Activated naive CD4-positive, alpha-beta T cell treated with anti-CD3 and anti-CD28 coated beads, Interleukin-2, amount 50 U/mL, for 72 hours (primary cell): ENCODE results near the gene NGRN. TPM values are rescaled to one million over a fixed set of nuclear protein-coding genes. Genes with fewer than 3 reads are reported as not detected.
"Not testable (repeated sequence)": the region's sequence is repeated elsewhere in the genome, so short reads cannot be mapped to it uniquely, and the experiment has no call there.

Experiments
- ATAC-seq, 2 donors: fragments of 150-1000 bp; cut with Tn5 transposase; 2 replicates each; pipeline ENCODE4 v1.10.0; 2021; ENCODE audit warnings: mild to moderate bottlenecking in 2 of 2, moderate library complexity in 2 of 2
- DNase-seq, 2 donors: peaks; one replicate each; pipeline ENCODE4 v3.0.0; 2021 to 2022; ENCODE audit warnings: low spot score in 2 of 2
- H3K27ac Mint-ChIP-seq, 2 donors: one replicate each; pipeline ENCODE4 v1.8.0; 2022; ENCODE audit warnings: mild to moderate bottlenecking in 2 of 2, mixed read lengths in 2 of 2
- H3K36me3 Mint-ChIP-seq, 2 donors: one replicate each; pipeline ENCODE4 v1.8.0; 2022; ENCODE audit warnings: mixed read lengths in 2 of 2
- H3K9me3 Mint-ChIP-seq, 2 donors: one replicate each; pipeline ENCODE4 v1.8.0; 2022; ENCODE audit warnings: mixed read lengths in 2 of 2
- total RNA-seq, 2 donors: library from RNA; stranded (reverse); gene quantifications; one replicate each; pipeline ENCODE4 v1.2.3, GENCODE V29; 2022

Gene NGRN
- total RNA-seq, 2 donors from 2014 or later: 17.8 to 36.2 TPM

DNA sequence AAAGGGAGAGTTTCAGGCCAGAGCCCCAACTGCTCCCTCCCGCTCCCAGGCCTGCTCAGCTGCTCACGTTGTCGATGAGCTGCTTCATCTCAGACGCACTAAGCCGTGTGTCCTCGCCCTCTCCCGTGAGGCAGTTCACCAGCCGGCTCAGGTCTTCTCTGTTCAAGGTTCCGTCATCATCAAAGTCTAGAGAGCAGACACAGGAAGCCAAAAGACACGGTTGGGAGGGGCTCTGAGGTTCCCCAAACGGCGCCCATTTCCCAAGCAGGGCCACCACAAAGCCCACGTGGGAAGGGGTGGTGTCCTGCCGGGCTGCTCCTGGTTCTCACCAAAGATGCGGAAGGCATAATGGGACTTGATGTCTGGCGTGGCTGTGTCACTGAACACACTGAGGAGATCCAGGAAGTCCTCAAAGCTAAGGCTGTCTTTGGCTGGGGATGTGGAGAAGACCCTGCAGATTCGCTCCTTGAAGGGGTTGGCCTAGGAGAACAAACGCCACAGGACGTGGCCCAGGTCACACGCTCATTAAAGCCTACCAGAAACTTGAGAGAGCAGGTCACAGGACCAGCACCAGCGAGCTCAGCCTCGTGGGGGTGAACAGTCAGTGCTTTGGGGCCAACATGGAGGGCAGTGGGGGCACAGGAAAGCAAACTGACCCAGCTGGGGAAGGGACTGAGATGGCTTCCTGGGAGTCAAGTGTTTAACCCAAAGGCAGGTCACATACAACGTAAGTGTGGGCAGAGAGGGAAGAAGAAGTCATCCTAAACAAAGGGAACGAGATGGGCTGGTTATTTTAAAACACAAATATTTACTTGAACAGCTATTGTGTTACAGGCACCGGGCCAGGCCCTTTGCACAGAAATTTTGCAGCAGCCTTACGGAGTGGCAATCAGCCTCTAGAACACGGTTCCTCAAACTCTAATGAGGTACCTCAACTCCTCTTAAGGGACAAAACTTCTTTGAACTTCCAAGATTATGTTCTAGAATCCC, 34.1 kb upstream of the NGRN start:
- H3K36me3 Mint-ChIP-seq: peaks cover 29 to 36% of the 10 kb centered on the region in 2 donors
- peak; percentile 44 to 59 for ATAC-seq
- peak; percentile 57 to 84 for DNase-seq

DNA sequence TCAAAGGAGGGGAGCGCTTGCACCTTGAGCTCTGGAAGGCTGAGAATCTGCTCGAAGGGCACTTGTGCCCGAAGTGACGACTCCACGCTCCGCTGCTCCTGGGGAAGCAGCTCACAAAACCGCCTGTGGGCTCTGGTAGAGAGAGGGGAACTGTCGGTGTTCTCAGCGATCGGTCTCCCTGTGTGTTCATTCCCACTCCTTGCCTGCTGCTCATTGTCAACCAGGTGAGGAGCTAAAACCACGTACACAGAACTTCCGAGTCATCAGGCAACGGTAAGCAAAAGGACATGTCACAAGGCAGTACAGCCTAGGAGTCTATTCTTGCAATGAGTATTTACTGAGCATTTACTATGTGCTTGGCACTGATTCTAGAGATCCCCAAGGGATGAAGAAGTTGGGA, 33.3 kb upstream of the NGRN start:
- DNase-seq (no peak), ATAC-seq (no peak)
- peaks cover 29 to 36% of the 10 kb centered on the region in 2 donors for H3K36me3 Mint-ChIP-seq
- H3K9me3 Mint-ChIP-seq: no peaks in the 10 kb centered on the region
- peak overlapping the region; percentile 76 to 85 for H3K27ac Mint-ChIP-seq

More for the DNA sequence above, 34.1 kb upstream of the NGRN start:
- no peaks in the 10 kb centered on the region for H3K9me3 Mint-ChIP-seq
- peak overlapping the region; percentile 85 to 99 for H3K27ac Mint-ChIP-seq

DNA sequence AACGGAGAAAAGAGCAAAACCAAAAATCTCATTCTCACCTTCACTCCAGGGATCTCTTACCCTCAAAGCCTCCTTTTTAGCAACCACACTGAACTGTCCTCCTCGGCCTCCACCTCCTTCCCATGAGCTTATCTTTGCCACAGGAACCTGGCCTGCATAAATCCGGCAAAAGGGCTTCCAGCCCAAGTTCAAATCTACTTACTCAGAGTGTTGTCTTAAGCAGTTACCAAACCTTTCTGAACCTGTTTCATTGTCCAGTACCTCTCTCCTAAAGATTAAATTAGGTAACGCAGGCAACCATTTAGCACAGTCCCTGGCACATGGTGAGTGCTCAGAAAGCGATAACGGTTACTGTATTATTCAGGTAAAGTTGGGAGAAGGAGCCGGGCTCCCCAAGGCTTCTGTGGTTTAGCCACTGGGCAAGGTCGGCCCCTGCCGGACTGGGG, 32.5 kb upstream of the NGRN start:
- Mint-ChIP-seq H3K9me3 (no peaks in the 10 kb centered on the region), H3K36me3 (peaks cover 29 to 36% of the 10 kb centered on the region in 2 donors), H3K27ac (peak overlapping the region; percentile 76 to 85)
- no peak for DNase-seq
- ATAC-seq: no peak

DNA sequence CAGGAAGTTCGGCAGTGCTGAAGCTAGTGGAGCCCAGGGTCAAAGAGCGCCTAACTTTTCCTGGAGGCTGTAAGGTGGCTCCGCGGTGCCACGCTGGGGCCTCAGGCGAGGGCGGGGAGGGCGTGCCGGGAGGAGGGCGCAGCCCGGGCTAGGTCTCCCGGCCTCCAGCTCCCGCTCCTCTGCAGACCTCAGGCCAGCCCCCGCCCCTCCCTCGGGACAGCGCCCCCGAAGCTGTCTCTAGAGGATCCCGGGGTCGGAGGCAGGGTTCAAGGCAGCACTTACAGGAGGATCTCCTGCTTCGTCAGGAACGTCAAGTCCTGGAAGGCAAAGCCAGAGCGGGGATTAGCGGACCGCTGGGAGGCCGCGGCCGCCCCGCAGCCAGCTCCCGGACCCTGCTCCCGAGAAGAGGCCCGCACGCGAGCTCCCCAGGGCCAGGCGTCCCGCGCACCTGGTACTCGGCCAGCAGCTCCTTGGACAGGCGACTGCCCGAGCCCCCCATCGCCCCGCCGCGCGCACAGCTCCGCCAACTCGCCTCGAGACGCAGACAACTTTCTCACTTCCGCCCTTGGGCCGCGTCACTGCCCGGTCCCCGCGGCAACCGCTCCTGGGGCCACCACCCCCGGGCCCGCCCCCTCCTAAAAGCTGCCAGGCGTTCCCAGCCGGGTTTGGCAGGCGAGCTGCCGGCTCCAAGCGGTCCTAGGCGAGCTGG, 31.9 kb upstream of the NGRN start, which contains the start of gene CIB1:
CIB1 (minus strand) TSS at position 555 of the 709 bp plus-strand sequence; CDS start at position 499, 56 bp downstream.
- ATAC-seq (peak; percentile 87 to 91), DNase-seq (peak; percentile 97 to 98)
- H3K27ac Mint-ChIP-seq: peak within 1 kb of the TSS; percentile 85 to 95
- H3K9me3 Mint-ChIP-seq: no peaks in the 10 kb centered on the region
- H3K36me3 Mint-ChIP-seq: peaks cover 29 to 36% of the 10 kb centered on the region in 2 donors

DNA sequence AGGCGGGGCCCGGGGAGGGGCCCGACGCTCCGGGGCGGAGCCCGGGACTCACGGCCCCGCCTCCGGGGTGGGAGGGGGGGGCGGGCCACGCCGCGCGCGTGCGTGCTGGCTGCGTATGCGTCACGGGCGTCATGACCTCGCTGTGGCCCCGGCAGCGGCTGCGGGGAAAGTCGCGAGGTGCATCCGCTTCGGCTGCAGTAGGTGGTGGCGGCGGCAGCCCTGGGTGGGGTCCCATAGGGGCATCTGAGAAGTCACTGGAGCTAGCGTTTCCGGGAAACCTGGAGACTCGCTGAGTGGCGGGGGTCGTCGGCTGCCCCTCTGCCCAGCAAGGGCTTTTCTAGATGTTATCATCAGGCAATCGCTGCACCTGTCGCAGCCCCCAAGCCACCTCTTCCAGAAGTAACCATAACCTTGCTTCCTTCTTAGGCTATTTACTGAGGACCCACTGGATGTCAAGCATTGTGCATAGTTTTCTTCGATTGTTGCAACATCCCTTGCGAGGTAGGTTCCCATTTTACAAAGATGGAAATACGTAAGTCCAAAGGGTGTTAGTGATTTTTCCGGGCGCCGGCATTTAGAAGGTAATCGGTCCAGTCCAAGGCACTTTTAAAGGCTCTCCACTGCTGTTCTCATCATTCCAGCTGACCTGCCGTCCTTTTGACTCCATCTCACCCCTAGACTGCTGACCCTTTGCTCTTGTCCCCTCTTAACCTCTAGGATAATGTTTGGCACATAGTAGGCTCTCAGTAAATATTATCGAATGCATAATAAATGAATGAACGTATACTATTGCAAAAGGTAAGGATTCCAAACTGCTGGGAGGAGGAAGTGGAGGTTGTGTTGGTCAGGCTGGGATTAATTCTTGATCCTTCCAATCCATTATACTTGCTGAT, 31.1 kb upstream of the NGRN start, which contains the start of gene GDPGP1:
GDPGP1 (plus strand) TSS at position 114 of the 893 bp plus-strand sequence. CDS start 6,700 bp downstream, outside the sequence.
- no peaks in the 10 kb centered on the region for H3K9me3 Mint-ChIP-seq
- H3K27ac Mint-ChIP-seq: peak within 1 kb of the TSS; percentile 85 to 95
- ATAC-seq: peak in 1 of 2 donors; percentile 68
- peaks cover 29 to 36% of the 10 kb centered on the region in 2 donors for H3K36me3 Mint-ChIP-seq
- DNase-seq: no peak

DNA sequence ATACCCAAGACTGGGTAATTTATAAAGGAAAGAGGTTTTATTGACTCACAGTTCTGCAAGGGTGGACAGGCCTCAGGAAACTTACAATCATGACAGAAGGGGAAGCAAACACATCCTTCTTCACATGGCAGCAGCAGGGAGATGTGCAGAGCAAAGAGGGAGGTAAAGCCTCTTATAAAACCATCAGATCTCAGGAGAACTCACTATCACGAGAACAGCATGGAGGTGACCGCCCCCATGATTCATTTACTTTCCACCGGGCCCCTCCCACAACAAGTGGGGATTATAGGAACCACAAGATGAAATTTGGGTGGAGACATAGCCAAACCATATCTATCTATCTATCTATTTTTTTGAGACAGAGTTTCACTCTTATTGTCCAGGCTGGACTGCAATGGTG, 26.1 kb upstream of the NGRN start:
- ATAC-seq: no peak
- no peaks in the 10 kb centered on the region for H3K9me3 Mint-ChIP-seq
- no peak for DNase-seq
- peaks cover 5 to 8% of the 10 kb centered on the region in 2 donors for H3K36me3 Mint-ChIP-seq
- peak overlapping the region in 1 of 2 donors; percentile 16 for H3K27ac Mint-ChIP-seq

DNA sequence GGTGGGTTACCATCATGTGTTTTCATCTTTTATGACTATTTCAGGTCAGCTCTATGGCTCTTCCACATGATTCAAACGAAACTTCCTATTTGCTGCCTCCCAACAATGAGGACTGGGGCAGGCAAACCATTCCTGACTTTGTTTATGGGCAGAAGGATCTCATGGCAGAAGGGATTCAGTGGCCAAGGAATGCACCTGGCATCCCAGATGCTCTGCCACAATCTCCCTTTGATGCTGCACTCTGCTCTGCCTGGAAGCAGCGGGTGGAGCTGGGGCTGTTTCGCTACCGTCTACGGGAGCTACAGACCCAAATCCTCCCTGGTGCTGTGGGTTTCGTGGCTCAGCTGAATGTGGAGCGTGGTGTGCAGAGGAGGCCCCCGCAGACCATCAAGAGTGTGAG, 24.6 kb upstream of the NGRN start:
- no peaks in the 10 kb centered on the region for H3K36me3 Mint-ChIP-seq

DNA sequence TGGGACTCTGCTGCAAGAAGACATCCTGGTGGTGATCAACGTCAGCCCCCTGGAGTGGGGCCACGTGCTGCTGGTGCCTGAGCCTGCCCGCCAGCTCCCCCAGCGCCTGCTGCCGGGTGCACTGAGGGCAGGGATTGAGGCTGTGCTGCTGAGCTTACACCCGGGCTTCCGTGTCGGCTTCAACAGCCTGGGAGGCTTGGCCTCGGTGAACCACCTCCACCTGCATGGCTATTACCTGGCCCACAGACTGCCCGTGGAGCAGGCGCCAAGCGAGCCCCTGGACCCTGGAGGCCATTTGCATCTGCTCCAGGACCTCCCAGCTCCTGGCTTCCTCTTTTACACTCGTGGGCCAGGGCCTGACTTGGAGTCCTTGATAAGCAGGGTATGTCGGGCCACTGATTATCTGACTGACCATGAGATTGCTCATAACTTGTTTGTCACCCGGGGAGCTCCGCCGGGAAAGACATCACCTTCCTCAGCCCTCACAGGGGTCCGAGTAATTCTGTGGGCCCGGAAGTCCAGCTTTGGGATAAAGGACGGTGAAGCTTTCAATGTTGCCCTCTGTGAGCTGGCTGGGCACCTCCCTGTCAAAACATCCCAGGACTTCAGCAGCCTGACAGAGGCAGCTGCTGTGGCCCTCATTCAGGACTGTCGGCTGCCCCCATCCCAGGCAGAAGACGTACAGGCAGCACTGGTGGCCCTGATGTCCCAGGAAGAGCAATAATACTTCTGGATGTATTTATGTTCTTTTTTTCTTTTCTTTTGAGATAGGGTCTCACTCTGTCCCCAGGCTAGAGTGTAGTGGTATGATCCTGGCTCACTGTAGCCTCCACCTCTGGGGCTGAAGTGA, 23.9 kb upstream of the NGRN start:
- ATAC-seq (no peak), DNase-seq (no peak)
- H3K27ac Mint-ChIP-seq: peak overlapping the region in 1 of 2 donors; percentile 79
- no peaks in the 10 kb centered on the region for H3K36me3 Mint-ChIP-seq
- H3K9me3 Mint-ChIP-seq: no peaks in the 10 kb centered on the region

More for the DNA sequence above, 24.6 kb upstream of the NGRN start:
- peak overlapping the region in 1 of 2 donors; percentile 9 for H3K27ac Mint-ChIP-seq
- no peaks in the 10 kb centered on the region for H3K9me3 Mint-ChIP-seq
- DNase-seq (no peak), ATAC-seq (no peak)

DNA sequence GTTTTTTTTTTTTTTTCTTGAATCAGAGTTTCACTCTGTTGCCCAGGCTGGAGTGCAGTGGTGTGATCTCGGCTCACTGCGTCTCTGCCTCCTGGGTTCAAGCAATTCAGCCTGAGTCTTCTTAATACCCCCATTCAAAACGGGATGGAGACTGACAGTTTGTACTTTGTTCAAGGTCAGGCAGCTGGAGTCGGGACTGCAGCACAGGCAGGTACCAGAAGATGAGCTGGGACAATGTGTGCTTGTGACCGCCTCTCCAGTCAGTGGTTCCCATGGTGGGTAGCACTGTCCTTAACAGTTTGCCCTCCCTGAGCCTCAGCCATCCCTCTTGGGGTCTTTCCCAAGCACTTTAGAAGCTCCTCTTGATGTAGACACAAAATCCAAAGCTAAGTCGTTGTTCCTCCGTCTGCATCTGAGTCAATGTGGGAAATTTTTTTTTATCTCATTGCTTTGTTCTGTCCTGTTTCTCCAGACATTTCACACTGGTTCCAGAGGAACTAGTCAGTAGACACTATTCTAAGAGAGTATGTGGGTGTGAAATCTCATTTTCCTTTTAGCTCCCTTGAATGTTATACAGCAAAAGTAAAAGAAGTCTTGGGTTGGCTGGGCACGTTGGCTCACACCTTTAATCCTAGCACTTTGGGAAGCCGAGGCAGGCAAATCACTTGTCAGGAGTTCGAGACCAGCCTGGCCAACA, 21.4 kb upstream of the NGRN start:
- Mint-ChIP-seq H3K9me3 (no peaks in the 10 kb centered on the region), H3K36me3 (no peaks in the 10 kb centered on the region), H3K27ac (peak overlapping the region in 1 of 2 donors; percentile 33)
- no peak for DNase-seq
- ATAC-seq: no peak

DNA sequence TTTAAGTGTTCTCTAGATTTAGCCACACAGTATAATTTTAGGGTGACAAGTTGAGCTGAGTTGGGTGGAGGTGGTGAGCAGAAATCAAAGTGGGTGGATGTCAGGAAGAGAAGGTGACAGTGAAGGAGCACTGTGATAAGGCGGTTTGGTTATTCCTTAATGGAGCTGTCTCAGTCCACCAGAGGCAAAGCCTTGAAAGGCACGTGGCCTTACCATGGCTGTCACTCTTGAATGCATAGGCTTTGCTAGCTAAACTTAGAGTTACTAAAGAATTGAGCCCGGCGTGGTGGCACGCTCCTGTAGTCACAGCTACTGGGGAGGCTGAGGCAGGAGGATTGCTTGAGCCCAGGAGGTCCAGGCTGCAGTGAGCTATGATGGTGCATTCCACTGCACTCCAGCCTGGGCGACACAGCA, 16.7 kb upstream of the NGRN start:
- ATAC-seq: no peak
- DNase-seq: no peak
- H3K36me3 Mint-ChIP-seq: no peaks in the 10 kb centered on the region
- H3K9me3 Mint-ChIP-seq: no peaks in the 10 kb centered on the region
- peak overlapping the region; percentile 67 to 70 for H3K27ac Mint-ChIP-seq

DNA sequence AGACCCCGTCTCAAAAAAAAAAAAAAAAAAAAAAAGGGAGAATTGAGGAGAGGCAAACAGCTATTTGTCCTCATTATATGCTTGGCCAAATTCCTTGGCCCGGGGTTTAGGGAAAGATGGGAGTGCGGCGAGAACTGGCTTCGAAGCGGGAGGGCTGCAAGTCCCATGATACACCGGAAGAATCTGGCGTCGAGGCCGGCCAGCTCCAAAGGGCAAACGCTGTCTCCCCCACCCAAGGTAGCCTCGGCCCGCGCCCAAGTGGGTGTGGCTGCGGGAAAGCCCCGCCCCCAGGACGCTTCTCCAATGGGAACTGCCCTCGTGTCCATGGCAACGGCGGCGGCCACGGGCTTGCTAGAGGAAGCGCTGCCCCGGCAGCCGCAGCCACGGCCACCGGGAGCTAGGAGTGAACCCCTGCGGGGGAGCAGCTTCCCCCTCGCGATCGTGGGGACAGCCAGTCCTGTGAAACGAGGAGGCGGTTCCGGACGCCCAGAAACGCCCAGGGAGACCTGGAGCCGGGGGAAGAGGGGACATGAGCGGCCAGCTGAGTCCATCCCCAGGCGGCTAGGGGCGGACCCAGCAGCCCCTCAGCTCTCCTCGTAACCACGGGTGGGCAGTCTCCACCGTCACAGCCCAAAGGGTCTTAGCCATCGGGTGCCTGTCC, 16.1 kb upstream of the NGRN start, which contains the start of gene TTLL13:
TTLL13 (plus strand) TSS at position 354 of the 661 bp plus-strand sequence. CDS start 1,075 bp downstream, outside the sequence.
- no peaks in the 10 kb centered on the region for H3K36me3 Mint-ChIP-seq
- ATAC-seq (peak; percentile 86 to 94), DNase-seq (peak; percentile 68 to 79)
- no peaks in the 10 kb centered on the region for H3K9me3 Mint-ChIP-seq
- peak within 1 kb of the TSS; percentile 67 to 70 for H3K27ac Mint-ChIP-seq

DNA sequence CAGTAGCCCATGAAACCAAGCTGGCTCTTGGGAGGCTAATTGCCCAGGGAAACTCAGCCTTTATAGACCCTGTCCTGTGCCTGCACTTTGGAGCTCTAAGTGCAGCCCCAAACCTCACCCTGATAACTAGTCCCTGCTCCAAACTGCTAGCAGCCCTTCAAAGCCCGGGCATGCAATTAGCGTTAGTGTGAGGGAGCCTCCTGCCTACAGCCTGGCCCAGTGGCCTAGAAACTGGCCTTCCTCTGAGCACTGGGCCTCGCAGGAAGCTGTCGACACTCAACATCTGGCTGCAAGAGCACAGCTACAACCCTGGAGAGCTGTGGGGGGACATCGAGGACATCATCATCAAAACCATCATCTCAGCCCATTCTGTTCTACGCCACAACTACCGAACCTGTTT, 7.7 kb upstream of the NGRN start:
- Mint-ChIP-seq H3K36me3 (no peaks in the 10 kb centered on the region), H3K9me3 (no peaks in the 10 kb centered on the region), H3K27ac (no peak overlapping the region)
- no peak for ATAC-seq
- DNase-seq: no peak

DNA sequence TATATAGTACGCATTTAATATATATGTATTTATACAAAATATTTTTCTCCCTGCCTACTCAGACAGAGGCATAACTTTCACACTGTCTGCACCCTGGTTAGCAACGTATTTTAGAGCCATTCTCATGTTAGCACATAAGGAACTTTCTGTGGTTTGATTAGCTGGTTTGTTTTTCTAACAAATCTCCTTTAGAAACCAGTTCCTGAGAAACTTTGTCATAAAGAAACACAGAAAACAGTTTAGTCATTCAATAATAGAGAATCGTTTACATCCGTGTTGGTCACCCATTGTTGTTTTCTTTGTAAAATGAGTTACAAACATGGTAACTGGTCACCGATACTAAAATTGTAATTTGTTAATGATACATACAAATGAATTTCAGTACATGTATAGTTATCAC, 5.9 kb upstream of the NGRN start:
- Mint-ChIP-seq H3K27ac (no peak overlapping the region), H3K9me3 (no peaks in the 10 kb centered on the region), H3K36me3 (peaks cover 0 to 3% of the 10 kb centered on the region in 2 donors)
- no peak for DNase-seq
- ATAC-seq: peak in 1 of 2 donors; percentile 73

DNA sequence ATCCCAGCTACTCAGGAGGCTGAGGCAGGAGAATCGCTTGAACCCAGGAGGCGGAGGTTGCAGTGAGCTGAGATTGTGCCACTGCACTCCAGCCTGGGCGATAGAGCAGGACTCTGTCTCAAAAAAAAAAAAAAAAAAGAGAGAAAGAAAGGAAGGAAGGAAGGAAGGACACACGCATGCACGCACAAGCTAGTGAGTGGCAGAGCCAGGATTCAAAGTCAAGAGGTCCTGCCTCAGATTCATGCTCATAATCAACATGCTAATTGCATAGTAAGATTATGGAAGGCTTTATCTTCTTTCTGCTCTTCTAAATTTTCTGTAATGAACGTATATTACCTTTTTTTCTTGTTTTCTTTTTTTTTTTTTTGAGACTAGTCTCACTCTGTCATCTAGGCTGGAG, 4.7 kb upstream of the NGRN start:
- not testable (repeated sequence) for H3K27ac Mint-ChIP-seq, H3K9me3 Mint-ChIP-seq, ATAC-seq, DNase-seq
- H3K36me3 Mint-ChIP-seq: peaks cover 6 to 15% of the 10 kb centered on the region in 2 donors
